ENCODE data around the gene ZBED4. TPM values are rescaled to one million over a fixed set of nuclear protein-coding genes. Genes with fewer than 3 reads are reported as not detected.

The ZBED4 gene
- total RNA-seq, 1 experiment from 2014 or later, result 23.0 TPM

GRCh38 chr22:49848690-49849160 lies 4.9 kb upstream of the ZBED4 start:
- no peaks in the 10 kb centered on the region for H4K20me1 ChIP-seq (ENCODE audit: control insufficient read depth, insufficient read depth, insufficient read length)
- no peak overlapping the region for H2BK12ac ChIP-seq (ENCODE audit: insufficient read length, low read depth, low read length)
- H4K8ac ChIP-seq (replicated peaks; ENCODE audit: insufficient read length, low read depth, low read length), result no peak overlapping the region
- no peak overlapping the region for H3K56ac ChIP-seq (ENCODE audit: insufficient read length, low read depth, low read length)
- no peak overlapping the region for H2AK5ac ChIP-seq (ENCODE audit: insufficient read length, low read length)
- H2BK20ac ChIP-seq (ENCODE audit: low read depth, low read length, poor library complexity, severe bottlenecking), result no peak overlapping the region
- no peaks in the 10 kb centered on the region for H3K9me3 ChIP-seq (ENCODE audit: control insufficient read depth, low read depth, low read length)
- no peaks in the 10 kb centered on the region for H3K79me2 ChIP-seq (ENCODE audit: insufficient read depth, low read length)
- no peak overlapping the region for H2BK15ac ChIP-seq (ENCODE audit: low read depth, low read length)
- Mint-ChIP-seq H3K36me3 (ENCODE audit: insufficient read depth in 1 of 3, low read depth in 3 of 3) (no peaks in the 10 kb centered on the region; a peak in 2 of 7 replicates), H3K4me1 (peaks cover 0 to 16% of the 10 kb centered on the region in 2 experiments; a peak in 2 of 4 replicates), H3K27ac (no peak overlapping the region), H3K9me3 (peaks cover 0 to 2% of the 10 kb centered on the region in 2 experiments; a peak in 1 of 5 replicates), H3K27me3 (ENCODE audit: low read depth) (peaks cover 90% of the 10 kb centered on the region), H3K4me3 (peak overlapping the region; percentile 61 to 62; a peak in 2 of 5 replicates)
- no peak overlapping the region for H3K14ac ChIP-seq (ENCODE audit: insufficient read depth, low read length)
- H3K9ac ChIP-seq (ENCODE audit: extremely low read depth, insufficient read length, low read length), result no peak overlapping the region
- H3K4me1 ChIP-seq (ENCODE audit: insufficient read depth, low read length), result no peaks in the 10 kb centered on the region
- no peak overlapping the region for H2BK5ac ChIP-seq (ENCODE audit: insufficient read length, low read length)
- no peak for DNase-seq
- H2AFZ ChIP-seq (ENCODE audit: low read length), result no peak overlapping the region
- no peak overlapping the region for H3K18ac ChIP-seq (ENCODE audit: insufficient read length, low read depth, low read length)
- no peak overlapping the region for H4K91ac ChIP-seq (ENCODE audit: insufficient read length, low read depth, low read length)
- H3K4me2 ChIP-seq (ENCODE audit: insufficient read depth, insufficient read length, low read length), result peak overlapping the region; percentile 41
- H2BK120ac ChIP-seq (ENCODE audit: low read depth, low read length, poor library complexity, severe bottlenecking), result no peak overlapping the region
- TF ChIP-seq, protein P1, sequence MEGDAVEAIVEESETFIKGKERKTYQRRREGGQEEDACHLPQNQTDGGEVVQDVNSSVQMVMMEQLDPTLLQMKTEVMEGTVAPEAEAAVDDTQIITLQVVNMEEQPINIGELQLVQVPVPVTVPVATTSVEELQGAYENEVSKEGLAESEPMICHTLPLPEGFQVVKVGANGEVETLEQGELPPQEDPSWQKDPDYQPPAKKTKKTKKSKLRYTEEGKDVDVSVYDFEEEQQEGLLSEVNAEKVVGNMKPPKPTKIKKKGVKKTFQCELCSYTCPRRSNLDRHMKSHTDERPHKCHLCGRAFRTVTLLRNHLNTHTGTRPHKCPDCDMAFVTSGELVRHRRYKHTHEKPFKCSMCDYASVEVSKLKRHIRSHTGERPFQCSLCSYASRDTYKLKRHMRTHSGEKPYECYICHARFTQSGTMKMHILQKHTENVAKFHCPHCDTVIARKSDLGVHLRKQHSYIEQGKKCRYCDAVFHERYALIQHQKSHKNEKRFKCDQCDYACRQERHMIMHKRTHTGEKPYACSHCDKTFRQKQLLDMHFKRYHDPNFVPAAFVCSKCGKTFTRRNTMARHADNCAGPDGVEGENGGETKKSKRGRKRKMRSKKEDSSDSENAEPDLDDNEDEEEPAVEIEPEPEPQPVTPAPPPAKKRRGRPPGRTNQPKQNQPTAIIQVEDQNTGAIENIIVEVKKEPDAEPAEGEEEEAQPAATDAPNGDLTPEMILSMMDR (conservative IDR thresholded peaks at IDR 0.05), result no peak
- no peak overlapping the region for H3K4ac ChIP-seq (ENCODE audit: low read depth, low read length)
- H3T11ph ChIP-seq (ENCODE audit: low read length), result no peak overlapping the region
- no CpG with 5 or more reads among the region's 51 CpGs for WGBS (ENCODE audit: extremely low coverage, insufficient read length, low lambda C conversion rate)
- H3K27me3 ChIP-seq (ENCODE audit: insufficient read depth, low read length), result peaks cover 50% of the 10 kb centered on the region
- H3K79me1 ChIP-seq (ENCODE audit: insufficient read depth, low read depth, low read length, poor library complexity, severe bottlenecking), result no peaks in the 10 kb centered on the region
- H3K23ac ChIP-seq (ENCODE audit: insufficient read length, low read depth, low read length), result no peak overlapping the region
- H3K23me2 ChIP-seq (ENCODE audit: insufficient read length, low read depth, low read length, poor library complexity, severe bottlenecking), result peaks cover 12% of the 10 kb centered on the region
- no peak overlapping the region for H3K27ac ChIP-seq (ENCODE audit: insufficient read length, low read depth, low read length)
- no peak overlapping the region for H4K5ac ChIP-seq (ENCODE audit: insufficient read length, low read depth, low read length)

Measured in H9 (cell line).